ENCODE measurements around the gene ELN.

Gene ELN

DNA sequence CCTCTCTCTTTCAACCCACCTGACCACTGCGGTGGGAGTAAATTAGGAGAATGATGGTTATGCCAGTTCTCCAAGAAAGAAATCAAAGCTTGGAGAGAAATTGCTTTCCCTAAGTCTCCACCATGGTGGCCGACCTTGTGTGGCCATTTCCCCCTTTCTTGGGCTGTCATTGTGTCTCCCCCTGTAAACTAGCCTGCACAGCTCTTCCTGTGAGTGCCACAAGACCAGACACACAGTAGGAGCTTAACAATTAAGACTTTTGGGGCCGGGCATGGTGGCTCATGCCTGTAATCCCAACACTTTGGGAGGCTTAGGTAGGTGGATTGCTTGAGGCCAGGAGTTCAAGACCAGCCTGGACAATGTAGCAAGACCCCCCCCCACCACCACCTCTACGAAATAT, 36.7 kb downstream of the ELN start:
- DNase-seq: no peak

DNA sequence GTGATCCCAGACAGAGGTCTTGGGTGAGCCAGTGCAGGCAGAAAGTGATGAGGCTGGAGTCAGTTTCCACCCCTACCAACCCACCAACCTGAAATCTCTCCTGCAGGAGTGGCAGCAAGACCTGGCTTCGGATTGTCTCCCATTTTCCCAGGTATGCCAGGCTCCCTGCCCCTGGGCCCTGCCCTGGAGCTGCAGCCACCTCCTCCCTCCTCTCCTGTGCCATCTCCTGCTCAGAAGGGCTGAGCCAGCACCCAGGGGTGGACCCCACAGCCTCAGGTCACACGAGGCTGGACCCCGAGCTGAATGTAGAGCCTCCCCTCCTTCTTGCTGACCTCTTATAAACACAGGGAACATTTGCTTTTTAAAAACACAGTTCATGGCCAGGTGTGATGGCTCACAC, 38.7 kb downstream of the ELN start:
- no peak for DNase-seq

DNA sequence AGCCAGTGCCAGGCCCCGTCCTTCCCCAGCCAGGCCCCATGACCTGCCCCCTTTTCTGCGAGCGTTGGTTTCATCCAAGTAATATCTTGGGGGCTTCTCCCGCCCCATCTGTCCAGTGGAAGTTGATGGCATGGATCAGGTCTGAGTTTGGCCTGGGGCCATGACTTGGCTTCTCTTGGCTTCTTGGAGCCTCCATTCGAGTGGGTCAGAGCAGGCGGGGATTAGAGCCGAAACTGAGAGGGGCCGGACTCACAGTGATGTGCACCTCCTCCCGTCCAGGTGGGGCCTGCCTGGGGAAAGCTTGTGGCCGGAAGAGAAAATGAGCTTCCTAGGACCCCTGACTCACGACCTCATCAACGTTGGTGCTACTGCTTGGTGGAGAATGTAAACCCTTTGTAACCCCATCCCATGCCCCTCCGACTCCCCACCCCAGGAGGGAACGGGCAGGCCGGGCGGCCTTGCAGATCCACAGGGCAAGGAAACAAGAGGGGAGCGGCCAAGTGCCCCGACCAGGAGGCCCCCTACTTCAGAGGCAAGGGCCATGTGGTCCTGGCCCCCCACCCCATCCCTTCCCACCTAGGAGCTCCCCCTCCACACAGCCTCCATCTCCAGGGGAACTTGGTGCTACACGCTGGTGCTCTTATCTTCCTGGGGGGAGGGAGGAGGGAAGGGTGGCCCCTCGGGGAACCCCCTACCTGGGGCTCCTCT, 40.6 kb downstream of the ELN start:
- DNase-seq: no peak

DNA sequence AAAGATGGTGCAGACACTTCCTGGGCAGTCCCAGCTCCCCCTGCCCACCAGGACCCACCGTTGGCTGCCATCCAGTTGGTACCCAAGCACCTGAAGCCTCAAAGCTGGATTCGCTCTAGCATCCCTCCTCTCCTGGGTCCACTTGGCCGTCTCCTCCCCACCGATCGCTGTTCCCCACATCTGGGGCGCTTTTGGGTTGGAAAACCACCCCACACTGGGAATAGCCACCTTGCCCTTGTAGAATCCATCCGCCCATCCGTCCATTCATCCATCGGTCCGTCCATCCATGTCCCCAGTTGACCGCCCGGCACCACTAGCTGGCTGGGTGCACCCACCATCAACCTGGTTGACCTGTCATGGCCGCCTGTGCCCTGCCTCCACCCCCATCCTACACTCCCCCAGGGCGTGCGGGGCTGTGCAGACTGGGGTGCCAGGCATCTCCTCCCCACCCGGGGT, 41.1 kb downstream of the ELN start:
- no peak for DNase-seq

DNA sequence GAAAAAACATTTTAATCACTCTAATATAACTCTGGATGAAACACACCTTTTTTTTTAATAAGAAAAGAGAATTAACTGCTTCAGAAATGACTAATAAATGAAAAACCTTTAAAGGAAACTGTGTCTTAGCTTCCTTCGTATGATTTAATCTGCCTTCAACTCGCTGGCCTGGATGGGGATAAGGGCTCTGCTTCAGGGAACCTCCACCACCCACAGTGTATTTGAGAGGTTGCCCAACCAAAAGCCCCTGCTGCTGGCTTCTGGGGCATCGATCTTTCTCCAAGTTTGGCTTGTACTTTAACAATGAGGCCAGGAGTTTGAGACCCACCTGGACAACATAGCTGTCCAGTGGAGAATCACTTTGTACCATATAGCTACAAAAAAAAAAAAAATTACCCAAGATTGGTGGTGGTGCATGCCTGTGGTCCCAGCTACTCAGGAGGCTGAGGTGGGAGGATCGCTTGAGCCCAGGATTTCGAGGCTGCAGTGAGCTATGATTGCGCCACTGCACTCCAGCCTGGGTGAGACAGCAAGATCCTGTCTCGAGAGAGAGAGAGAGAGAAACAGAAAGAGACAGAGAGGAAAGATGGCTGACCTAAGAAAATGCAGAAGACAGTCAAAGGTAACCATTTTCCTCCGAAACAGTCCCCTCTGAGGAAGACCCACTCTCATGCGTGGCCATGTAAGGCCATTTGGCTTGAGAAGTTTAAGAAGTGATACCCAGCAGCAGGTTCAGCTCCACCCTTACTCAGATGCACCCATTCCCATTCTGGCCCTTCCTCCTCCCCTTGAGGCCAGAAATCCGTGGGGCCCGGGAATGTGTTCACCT, 42.0 kb downstream of the ELN start:
- no peak for DNase-seq

DNA sequence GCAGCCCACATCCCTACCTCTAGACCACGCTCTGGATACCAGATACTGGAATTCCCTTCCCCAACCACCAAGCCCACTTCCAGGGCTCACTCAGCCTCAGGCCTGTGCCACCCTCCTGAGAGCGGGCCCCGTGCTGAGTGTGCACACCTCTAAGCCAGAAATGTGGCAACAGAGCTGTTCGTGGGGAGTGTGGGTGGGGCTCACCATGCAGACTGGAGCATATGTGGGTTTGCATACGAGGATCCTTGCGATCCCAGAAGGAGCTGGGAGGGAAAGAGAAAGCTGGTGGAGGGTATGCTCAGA, 42.6 kb downstream of the ELN start:
- no peak for DNase-seq

DNA sequence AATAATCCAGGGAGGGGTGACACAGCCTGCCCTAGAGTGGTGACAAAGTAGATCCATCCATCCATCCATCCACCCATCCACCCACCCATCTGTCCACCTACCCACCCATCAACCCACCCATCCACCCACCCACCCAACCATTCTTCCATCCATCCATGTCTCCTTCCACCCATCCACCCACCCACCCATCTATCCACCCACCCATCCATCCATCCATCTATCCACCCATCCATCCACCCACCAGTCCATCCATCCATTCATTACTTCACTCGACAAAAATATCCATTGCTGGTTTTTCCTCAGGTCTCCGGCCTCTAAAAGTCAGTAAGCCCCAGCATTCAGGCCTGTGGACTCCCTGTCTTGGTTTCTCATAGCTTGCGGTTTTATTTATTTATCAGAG, 43.1 kb downstream of the ELN start:
- DNase-seq: no peak

DNA sequence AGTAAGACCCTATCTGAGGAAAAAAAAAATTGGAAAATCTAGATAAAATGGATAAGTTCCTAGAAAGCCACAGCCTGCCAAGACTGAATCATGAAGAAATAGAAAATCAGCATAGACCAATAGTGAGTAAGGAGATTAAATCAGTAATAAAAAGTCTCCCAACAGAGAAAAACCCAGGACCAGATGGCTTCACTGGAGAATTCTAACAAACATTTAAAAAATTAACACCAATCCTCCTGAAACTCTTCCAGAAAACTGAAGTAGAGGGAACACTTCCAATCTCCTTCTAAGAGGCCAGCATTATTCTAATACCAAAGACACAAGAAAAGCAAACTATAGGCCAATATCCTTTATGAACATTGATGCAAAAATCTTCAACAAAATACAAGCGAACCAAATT, 46.8 kb downstream of the ELN start:
- no peak for DNase-seq

DNA sequence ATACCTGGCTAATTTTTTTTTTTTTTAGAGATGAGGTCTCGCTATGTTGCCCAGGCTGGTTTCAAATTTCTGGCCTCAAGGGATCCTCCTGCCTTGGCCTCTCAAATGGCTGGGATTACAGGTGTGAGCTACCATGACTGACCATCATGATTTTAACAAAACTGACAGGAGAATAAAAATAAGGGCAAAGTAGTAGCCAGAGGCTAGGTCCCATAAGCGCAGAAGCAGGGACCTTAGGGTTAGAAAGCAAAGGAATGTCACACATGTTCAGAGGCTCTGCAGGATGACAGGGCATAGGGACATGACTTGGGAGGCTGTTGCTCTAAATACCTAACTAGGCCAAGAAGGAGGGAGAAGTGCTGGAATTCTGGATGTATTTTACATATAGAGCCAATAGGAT, 50.5 kb downstream of the ELN start:
- no peak for DNase-seq

DNA sequence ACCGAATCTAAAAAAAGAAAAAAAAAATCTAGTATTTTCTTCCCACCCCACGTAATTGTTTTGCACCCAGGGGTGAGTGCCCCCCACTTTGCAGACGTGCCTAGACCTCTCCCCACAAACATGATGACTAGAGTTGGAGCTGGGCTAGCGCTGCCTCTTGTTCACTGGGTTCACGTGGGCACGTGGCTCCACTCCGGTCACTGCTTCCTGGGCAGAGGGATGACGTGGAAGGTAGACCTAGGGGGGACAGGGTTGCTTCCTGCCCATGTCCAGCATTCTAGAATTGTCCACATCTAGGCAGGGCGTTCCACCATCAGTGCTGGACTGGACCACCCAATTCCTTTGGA, 54.8 kb downstream of the ELN start:
- no peak for DNase-seq

DNA sequence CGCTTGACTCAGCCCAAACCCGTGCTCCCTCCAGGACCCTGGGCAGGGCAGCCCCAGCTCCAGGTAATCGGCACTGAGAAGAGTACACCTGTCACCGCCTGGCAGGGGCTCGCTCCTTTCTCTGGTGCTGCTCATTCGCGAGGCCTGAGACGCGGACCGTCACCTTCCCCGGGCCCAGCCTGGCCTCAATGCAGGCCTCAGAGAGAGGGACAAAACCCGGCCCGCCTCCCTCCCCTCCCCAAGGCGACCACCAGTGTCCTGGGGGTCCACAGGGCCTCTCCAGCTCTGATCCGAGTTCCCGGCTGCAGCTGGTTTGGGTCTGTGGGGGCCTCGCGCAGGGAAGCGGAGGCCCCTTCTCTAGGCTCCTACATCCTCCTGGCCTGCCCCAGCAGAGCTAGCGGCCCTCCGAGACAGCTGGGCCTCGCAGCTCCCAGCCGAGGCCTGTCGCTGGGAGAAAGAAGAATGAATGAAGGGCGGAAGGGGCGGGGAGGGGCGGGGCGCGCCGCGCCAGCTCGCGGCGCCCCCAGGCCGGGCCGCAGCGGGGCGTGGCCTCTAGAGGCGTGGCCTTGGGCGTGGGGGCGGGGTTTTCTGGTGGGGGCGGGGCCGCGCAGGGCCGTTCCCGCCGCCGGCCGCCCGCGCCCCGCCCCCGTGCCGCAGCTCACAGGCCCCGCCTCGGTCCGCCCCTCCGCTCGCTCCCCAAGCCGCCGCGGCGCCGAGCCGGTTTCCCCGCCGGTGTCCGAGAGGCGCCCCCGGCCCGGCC, 55.3 kb downstream of the ELN start, which contains the start of gene LIMK1:
TSS of gene LIMK1 (plus strand) at position 688 of the 760 bp plus-strand sequence. CDS start 187 bp downstream, outside the sequence.
- peak; percentile 78 for DNase-seq

DNA sequence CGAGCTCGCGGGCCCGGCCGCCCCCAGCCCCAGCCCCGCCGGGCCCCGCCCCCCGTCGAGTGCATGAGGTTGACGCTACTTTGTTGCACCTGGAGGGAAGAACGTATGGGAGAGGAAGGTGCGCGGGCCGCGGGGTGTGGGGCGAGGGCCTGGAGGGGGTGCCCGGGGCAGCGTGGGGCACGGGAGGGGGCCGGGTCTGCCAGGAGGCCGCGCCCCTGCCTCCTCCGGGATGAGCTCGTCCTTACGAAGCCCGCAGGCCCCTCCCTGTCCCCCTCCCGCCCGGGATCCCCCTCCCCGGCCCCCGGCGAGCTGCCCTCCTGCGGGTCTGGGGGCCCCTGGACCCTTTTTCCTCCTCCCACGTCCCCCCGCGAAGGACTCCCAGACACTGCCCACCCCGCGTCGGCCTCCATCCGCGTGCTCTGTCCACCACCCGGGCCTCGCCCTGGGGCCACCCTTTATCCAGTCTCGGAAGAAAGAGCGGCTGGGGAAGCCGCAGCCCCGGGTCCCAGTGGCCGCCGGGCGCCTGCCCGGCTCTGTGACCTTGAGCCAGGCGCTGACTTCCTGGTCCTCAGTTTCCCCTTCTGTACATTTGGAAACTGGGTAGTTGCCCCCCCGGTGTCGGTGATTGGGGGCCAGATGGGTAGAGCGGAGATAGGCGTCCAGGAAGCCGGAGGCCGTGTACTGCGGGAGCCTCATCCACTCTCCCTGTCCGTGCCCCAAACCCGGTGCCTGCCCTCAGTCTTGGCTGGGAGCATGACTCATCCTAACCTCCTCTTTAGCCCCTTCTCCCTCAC, 56.2 kb downstream of the ELN start:
- DNase-seq: no peak

DNA sequence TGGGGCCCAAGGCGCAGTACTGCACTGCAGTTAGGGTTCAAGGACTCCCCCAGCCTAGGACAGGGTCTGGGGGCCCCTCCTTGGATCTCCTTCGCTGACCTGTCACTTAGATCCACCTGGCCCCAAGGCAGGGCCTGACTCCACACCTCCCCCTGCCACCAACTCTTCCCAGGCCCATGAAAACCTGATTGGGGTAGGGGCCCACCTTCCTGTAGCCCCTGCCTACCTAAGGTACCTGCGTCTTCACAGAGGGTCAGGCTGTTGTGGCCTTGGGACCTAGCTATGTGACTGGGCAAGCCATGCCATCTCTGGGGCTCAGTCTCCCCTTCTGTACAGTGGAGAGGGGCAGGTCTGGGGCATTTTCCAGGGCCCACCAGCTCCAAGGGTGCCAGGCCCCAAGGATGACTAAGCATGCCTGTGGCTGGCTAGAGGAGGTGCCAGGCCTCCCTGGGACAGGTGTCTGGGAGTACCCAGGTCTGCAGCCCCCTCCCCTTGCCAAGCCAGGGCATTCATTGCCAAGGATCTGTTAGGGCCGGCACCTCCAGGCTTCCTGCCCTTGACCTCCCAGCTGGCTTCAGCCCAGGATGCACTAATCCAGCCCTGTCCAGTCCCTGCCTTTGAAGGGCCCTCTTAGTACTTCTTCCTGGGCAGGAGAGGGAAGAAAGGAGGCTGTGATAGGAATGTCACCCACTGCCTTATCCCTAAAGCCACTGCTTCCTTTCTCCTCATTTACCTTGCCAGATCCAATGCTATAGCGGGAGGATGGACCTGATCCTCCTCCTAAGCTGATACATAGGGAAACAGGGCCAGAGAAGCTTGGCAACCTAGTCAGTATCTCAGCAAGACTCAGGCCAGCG, 57.0 kb downstream of the ELN start:
- no peak for DNase-seq

DNA sequence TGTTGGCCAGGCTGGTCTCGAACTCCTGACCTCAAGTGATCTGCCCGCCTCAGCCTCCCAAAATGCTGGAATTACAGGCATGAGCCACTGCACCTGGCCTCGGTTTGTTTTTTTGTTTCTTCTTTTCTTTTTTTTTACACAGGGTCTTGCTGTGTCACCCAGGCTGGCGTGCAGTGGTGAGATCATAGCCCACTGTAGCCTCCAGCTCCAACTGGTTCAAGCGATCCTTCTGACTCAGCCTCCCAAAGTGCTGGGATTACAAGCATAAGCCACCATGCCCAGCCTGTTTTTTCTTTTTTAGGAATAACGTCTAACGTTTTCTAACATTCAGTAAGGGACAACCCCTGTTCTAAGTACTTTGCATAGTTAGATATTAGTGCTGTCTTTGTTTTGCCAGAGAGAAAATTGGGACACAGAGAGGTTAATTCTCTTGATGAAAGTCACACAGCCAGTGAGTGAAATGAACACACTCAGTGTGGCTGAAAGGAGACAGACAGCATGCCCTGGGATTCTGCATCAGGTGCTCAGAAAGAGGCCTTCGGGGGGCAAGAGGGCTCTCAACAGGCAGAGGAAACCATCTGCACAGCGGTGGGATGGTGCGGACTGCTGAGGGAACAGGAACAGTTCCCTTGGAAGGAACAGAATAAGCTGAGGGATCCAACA, 59.9 kb downstream of the ELN start:
- DNase-seq: no peak

DNA sequence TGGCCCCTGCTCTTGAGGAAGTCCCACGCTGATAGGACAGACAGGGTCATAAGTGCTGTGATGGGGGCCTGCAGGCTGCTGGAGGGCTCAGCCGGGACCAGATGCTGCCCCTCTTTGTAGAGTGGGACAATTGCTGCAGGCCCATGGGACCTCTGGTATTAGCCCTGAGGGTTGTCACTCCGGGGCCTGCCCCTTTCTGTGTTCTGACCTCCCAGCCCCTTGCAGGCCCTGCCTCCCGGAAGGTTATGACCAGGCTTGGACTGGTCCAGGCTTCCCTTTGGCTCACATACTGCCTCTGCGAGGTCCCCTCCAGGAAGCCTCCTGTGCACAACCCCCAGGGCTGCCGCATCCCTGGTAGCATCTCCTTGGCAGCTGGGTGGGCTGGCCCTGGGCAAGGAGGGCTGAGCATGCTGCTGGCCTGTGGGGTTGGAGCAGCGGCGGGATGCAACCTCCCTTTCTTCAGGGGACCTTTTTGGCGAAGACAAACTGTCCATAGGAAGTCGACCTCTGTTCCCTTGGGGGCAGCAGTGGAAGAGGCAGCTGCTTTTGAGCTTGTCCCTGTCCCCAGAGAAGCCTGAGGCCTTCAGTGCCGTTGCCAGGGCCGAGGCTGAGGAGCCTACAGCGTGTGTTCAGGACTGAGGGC, 64.5 kb downstream of the ELN start:
- DNase-seq: no peak

DNA sequence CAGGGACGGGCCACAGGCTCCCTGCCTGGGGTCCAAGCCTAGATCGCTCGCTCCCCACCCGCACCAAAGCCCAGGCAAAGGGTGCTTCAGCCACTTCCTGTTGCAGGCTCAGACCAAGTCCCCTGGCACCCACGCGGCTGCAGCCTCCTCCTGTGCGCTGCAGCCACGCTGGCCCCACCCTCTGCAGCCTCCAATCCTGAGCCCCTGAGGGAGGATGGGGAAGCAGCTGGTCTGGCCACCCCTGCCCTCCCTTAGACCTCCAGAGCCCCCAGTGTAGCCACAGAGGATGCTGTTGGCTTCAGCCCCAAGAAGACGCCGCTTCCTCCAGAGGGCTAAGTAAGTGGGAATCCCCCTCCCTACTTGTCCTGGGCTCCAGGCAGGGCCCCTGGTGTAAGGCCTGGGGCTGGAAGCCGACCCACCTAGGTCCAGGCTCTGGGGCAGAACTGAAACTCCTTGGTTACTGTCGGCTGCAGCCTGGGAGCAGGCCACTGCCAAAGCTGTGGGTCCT, 65.0 kb downstream of the ELN start:
- peak; percentile 52 for DNase-seq

DNA sequence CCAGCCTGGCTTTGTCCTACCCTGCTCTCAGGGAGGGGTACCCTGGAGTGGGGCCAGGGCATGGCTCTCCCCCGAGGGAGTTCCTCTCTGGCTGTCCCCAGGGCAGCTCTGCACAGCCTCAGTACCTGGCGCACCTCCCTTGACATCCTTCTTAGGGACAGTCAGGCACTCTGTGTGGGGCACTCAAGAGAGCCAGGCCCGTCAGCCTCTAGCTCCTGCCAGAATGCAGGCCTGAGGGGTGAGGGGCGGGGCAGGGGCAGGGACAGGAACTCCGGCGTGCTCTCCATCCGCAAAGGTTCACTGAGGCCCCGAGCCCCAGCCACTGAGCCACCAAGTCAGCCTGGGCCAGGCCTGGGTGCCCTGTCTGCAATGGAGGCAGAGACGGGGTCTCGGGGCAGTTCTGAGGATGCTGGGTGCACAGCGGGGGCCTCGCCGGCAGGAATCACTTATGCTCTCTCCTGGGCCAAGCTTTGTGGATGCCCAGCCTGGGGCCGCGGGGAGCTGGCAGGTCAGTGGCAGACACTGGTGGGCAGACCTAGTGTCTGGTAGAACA, 65.8 kb downstream of the ELN start:
- no peak for DNase-seq

DNA sequence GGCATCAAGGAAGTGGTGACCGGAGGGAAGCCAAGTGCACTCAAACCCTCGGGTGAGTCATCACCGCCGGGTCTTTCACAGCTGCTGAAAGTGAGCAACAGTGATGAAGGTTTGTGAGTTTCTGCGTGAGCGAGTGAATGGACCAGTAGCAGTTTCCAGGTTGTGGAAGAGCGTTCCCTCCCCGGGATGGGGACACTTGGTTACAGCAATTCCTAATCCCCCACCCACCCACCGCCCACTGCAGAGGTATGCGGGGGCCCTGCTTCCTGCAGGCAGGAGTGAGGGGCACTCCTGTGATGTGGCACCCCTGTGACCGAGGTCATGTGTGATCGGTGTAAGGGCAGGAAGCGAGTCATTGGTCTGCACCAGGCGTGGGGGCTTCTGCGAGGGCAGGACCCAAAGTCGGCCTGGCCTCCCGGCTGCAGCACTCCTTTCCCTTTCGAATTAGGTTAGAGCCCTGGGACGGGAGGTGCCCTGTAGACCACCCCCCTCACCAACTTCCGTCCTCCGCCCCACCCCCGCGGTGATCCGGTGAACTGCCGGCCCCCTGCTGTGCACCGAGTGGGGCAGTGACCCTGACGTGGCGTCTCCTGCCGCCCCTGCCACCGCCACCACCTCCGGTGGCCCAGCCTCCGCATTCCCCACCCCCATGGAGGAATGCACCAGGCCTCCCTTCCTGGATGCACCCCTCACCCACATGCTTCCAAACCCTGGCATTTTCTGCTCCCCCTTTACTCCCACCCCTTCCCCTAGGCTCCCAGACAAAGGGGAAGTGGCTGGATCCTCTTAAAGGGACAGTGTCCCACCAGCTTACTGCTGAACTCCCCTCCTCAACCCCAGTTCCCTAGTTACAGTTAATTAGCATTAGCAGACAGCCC, 66.5 kb downstream of the ELN start:
- peak; percentile 80 for DNase-seq

DNA sequence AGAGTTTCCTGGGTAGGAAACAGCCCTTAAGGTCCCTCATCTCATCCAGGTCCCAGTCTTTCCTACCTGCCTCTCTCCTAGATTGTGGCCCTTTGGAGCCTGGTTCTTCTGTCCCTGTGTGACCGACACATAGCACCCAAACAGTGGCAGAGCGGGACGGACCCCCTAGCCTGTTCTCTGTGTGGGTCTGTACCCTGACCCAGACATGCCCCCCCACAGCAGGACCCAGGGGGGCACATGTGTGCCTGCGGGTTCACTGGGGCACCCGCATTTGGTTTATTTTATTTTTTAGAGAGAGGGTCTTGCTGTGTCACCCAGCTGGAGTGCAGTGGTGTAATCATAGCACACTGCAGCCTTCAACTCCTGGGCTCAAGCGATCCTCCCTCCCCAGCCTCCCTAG, 67.2 kb downstream of the ELN start:
- DNase-seq: no peak

All from GDM1 (cell line).